GM12865 (cell line): ENCODE measurements around the gene COQ5.
A peak's percentile ranks its signal among the peaks of the same experiment; 100 is the strongest.

ENCODE experiments used
- DNase-seq: peaks from one replicate; pipeline ENCODE4 v3.0.0; 2010; ENCODE audit warnings: low read depth
- H3K4me3 ChIP-seq: 2 replicates; pipeline ENCODE4 v1.5.1; 2011; ENCODE audit warnings: mild to moderate bottlenecking, low read depth, low read length, control low read depth
- CTCF ChIP-seq: IDR thresholded peaks from 2 replicates; pipeline ENCODE4 v1.5.1; 2011; ENCODE audit warnings: low read length, control low read depth, low read depth, inconsistent platforms; ENCODE audit not compliant: insufficient read depth; ENCODE audit errors: missing control alignments

Gene COQ5

GRCh38 chr12:120470150-120470784, 58.7 kb downstream of the COQ5 start:
- TF ChIP-seq CTCF: no peak
- peak overlapping the region; percentile 82 for H3K4me3 ChIP-seq
- DNase-seq: peak; percentile 11

GRCh38 chr12:120469450-120470149, 59.4 kb downstream of the COQ5 start, which contains the start of gene SRSF9:
Gene SRSF9 (minus strand): TSS chr12:120469748. CDS start chr12:120469609, 139 bp downstream.
- H3K4me3 ChIP-seq: peak within 1 kb of the TSS; percentile 82
- DNase-seq: peak; percentile 99
- TF ChIP-seq CTCF: peak; percentile 95

DNA sequence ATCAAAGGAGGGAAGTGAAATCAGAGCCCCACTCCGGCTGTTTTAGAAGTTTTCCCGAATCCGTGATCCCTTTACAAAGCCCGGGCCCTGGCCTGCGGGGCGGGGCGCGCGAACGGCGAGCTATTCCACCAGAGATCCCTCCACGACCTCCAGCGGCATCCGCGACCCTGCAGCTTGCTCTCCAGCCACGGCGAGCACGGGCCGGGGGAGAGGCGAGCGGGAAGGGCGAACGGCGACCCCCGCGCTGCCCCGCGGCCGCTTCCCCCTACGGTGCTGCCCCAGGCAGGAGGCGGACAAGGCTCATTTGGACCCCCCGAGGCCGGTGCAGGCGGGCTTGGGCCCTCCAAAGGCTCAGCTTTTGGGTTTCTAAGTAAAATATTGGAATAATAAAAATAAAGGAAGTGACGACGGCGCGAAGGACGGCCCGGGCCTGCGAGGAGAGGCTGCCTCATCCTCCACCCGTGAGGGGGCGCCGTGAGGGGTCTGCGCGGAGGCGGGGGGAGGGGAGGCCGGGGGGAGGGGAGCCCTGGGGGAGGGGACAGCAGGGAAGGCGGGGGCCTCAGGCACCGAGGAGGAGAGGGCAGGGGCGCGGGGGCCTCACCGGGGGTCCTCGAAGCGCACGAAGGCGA, 60.0 kb downstream of the COQ5 start:
- TF ChIP-seq CTCF: peak; percentile 6
- peak overlapping the region; percentile 60 for H3K4me3 ChIP-seq
- no peak for DNase-seq

DNA sequence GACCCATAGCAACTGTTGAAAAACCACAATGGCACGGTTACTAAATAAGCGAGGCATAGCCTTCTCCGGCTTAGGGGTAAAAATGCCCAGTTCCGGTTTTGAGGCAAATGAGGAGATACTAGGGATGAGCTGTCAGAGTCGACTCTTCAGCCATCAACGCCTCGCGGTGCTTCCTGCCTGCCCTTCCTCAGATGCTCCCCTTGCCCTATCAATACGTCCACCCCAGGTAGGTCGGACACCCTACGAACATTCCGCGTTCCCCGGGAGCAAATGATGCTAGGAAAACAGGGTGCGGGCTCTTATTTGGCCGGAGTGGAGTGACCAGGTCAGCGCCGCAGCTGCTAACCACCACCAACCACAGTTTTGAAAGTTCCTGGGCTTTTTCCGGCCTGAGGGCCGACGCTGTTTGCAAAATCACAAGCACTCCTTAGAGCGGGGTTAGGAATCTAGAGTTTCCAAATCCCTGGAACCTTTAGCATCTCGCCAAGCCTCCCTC, 60.6 kb downstream of the COQ5 start:
- peak; percentile 63 for DNase-seq
- TF ChIP-seq CTCF: no peak
- peak overlapping the region; percentile 60 for H3K4me3 ChIP-seq

DNA sequence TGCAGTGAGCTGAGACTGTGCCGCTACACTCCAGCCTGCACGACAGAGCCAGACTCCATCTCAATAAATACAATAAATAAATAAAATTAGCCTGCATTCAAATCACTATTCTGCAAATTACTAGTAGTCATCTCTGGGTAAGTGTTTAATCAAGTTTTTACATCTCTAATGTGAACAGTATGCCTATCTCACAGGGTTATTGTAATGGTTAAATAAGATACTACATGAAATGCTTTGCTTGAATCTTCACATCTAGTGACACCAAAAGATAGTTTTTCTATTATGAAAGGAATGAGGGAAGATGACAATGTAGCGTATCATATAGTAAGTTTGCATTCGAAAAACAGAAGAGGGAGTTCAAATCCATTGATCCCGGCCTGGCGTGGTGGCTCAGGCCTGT, 61.5 kb downstream of the COQ5 start:
- TF ChIP-seq CTCF: no peak
- no peak for DNase-seq
- no peak overlapping the region for H3K4me3 ChIP-seq

DNA sequence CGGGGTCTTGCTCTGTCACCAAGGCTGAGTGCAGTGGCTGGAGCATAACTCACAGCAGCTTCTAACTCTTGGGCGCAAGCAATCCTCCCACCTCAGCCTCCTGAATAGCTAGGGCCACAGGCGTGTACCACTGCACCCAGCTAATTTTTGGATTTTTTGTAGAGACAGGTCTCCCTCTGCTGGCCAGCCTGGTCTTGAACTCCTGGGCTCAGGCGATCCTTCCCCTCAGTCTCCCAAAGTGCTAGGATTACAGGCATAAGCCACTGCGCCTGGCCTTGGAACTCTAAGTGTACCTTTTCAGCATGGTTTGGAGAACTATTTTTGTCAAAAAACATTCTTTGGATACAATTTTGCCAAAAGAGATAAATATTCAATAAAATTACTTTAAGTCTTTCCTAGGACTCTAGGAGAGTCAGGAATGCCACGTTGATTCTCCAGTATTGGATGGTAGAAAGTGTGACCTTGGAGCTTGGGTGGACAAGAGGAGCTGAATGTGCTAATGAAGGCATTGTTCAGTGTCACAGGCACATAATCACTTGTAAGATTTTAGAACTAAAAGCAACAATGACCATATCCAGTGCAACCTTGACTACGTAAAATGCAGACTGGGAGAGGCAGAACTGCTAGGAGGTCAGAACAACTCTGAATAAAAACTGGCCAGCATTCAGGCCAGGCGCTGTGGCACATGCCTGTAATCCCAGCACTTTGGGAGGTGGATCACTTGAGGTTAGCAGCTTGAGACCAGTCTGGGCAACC, 62.2 kb downstream of the COQ5 start:
- peak; percentile 51 for DNase-seq
- no peak overlapping the region for H3K4me3 ChIP-seq
- peak; percentile 47 for TF ChIP-seq CTCF
